Endothelial cell of umbilical vein (primary cell): Measurements from ENCODE around the gene CTSW.

Experiments
- CTCF ChIP-seq, 2 donors: IDR thresholded peaks; 1 replicate in 1 of 2; 2 replicates in 1 of 2; pipeline ENCODE4 v1.5.1; 2011; ENCODE audit warnings: low read length in 2 of 2, mild to moderate bottlenecking in 2 of 2, moderate library complexity in 2 of 2, control low read depth in 1 of 2, inconsistent platforms in 1 of 2, low read depth in 1 of 2; ENCODE audit not compliant: insufficient read depth in 1 of 2; ENCODE audit errors: extremely low read depth in 1 of 2
- EZH2 ChIP-seq: IDR thresholded peaks from 2 replicates; pipeline ENCODE4 v1.6.1; 2012; ENCODE audit warnings: borderline replicate concordance, low read depth, mild to moderate bottlenecking, moderate library complexity, low read length, inconsistent platforms; ENCODE audit not compliant: severe bottlenecking
- MAX ChIP-seq: IDR thresholded peaks from 2 replicates; pipeline ENCODE4 v1.6.1; 2011; ENCODE audit not compliant: insufficient read depth, insufficient read length
- MYC ChIP-seq: IDR thresholded peaks from one replicate; pipeline ENCODE4 v1.6.1; 2011; ENCODE audit warnings: mild to moderate bottlenecking, low read depth, low read length
- POLR2A ChIP-seq: IDR thresholded peaks from 2 replicates; pipeline ENCODE4 v1.6.1; 2012; ENCODE audit warnings: low read depth, mild to moderate bottlenecking, control low read depth, low read length
- POLR2AphosphoS5 ChIP-seq: IDR thresholded peaks from 2 replicates; pipeline ENCODE4 v1.6.1; 2012; ENCODE audit warnings: low read depth, mild to moderate bottlenecking, control low read depth, low read length, moderate library complexity; ENCODE audit not compliant: insufficient read depth

- TF ChIP-seq POLR2A: peak; percentile 59
- TF ChIP-seq CTCF (IDR thresholded peaks at IDR 0.05; ENCODE audit: extremely low read depth in 1 of 2, insufficient read depth in 1 of 2, low read depth in 1 of 2, low read length in 2 of 2): peak; percentile 93 to 97
- no peak for TF ChIP-seq EZH2
- no peak for TF ChIP-seq MAX
- TF ChIP-seq MYC: no peak
- peak; percentile 56 for TF ChIP-seq POLR2AphosphoS5
Measured at GRCh38 chr11:65860278-65861164, 19.1 kb upstream of the CTSW start, which contains the start of gene MUS81.
